Smooth muscle cell (in vitro differentiated cells): ENCODE data around the gene ZMYM5. TPM values are rescaled to one million over a fixed set of nuclear protein-coding genes. Genes with fewer than 3 reads are reported as not detected.
"Not testable (repeated sequence)": the region's sequence is repeated elsewhere in the genome, so short reads cannot be mapped to it uniquely, and the experiment has no call there.

Source experiments
- DNase-seq: peaks from one replicate; lab custom pipeline; 2025; ENCODE audit not compliant: unreplicated experiment; lab: John Stamatoyannopoulos, UW
- H2AFZ ChIP-seq: fragments of 200-600 bp; sonication (generic); 2 replicates; pipeline ENCODE4 v1.6.0; 2016; ENCODE audit warnings: antibody characterized with exemption, low read depth, mild to moderate bottlenecking
- H3F3A ChIP-seq: fragments of 200-600 bp; sonication (generic); 2 replicates; pipeline ENCODE4 v1.6.0; 2017; ENCODE audit warnings: antibody characterized with exemption, low read depth
- H3K27ac ChIP-seq: fragments of 200-600 bp; sonication (generic); 2 replicates; pipeline ENCODE4 v1.5.1; 2016; ENCODE audit warnings: low read depth, mild to moderate bottlenecking
- H3K27me3 ChIP-seq: fragments of 200-600 bp; sonication (generic); 2 replicates; pipeline ENCODE4 v1.6.1; 2016; ENCODE audit warnings: low read depth, mild to moderate bottlenecking
- H3K36me3 ChIP-seq: fragments of 200-600 bp; sonication (generic); 2 replicates; pipeline ENCODE4 v1.5.1; 2016; ENCODE audit warnings: low read depth
- H3K4me1 ChIP-seq: fragments of 200-600 bp; sonication (generic); 2 replicates; pipeline ENCODE4 v1.5.1; 2016; ENCODE audit warnings: low read depth
- H3K4me2 ChIP-seq: fragments of 200-600 bp; sonication (generic); 2 replicates; pipeline ENCODE4 v1.6.0; 2016; ENCODE audit warnings: mild to moderate bottlenecking
- H3K4me3 ChIP-seq: fragments of 200-600 bp; sonication (generic); 2 replicates; pipeline ENCODE4 v1.5.1; 2016; ENCODE audit warnings: mild to moderate bottlenecking
- H3K79me2 ChIP-seq: fragments of 200-600 bp; sonication (generic); 2 replicates; pipeline ENCODE4 v1.6.0; 2016; ENCODE audit warnings: low read depth, mild to moderate bottlenecking
- H3K9ac ChIP-seq: fragments of 200-600 bp; sonication (generic); 2 replicates; pipeline ENCODE4 v1.6.0; 2016; ENCODE audit warnings: low read depth
- H3K9me3 ChIP-seq: fragments of 200-600 bp; sonication (generic); replicated peaks from 2 replicates; pipeline ENCODE4 v1.5.1; 2016; ENCODE audit warnings: low read depth
- H4K20me1 ChIP-seq: fragments of 200-600 bp; sonication (generic); 2 replicates; pipeline ENCODE4 v1.6.0; 2016; ENCODE audit warnings: low read depth
- CTCF ChIP-seq: fragments of 200-600 bp; sonication (generic); IDR thresholded peaks from 2 replicates; pipeline ENCODE4 v1.5.1; 2017; ENCODE audit warnings: borderline replicate concordance, mild to moderate bottlenecking, antibody characterized with exemption; ENCODE audit not compliant: insufficient read depth, poor library complexity, severe bottlenecking
- WGBS: methylation state at CpG from one replicate; pipeline ENCODE4 v1.1.7; 2016; ENCODE audit warnings: low lambda C conversion rate; 5-methylcytosine and 5-hydroxymethylcytosine counted together
- polyA plus RNA-seq: library from polyadenylated mRNA; unstranded; fragments of >200 nt; fragmentation: Nextera tagmentation; extraction: Ambion mirVana; gene quantifications from 2 replicates; pipeline ENCODE4 v1.2.1, GENCODE V29; 2016
- total RNA-seq: library from RNA; depleted of rRNA; stranded (reverse); fragments of >200 nt; gene quantifications from 2 replicates; pipeline ENCODE4 v1.2.3, GENCODE V29; 2014

ZMYM5 gene
- total and polyA plus RNA-seq, 2 experiments from 2014 or later = 14.1 to 20.9 TPM

- H2AFZ ChIP-seq = peak overlapping the region; percentile 89
- H3K27me3 ChIP-seq = no peaks in the 10 kb centered on the region
- H3F3A ChIP-seq = peaks cover 6% of the 10 kb centered on the region
- H3K4me2 ChIP-seq = peak overlapping the region; percentile 94
- under 1% methylated on average over 76 of the region's 77 CpGs for WGBS
- H3K79me2 ChIP-seq = peaks cover 28% of the 10 kb centered on the region
- no peak for TF ChIP-seq CTCF
- peak overlapping the region; percentile 82 for H3K27ac ChIP-seq
- DNase-seq = peak; percentile 63
- H3K4me3 ChIP-seq = peak overlapping the region; percentile 95
- peaks cover 6% of the 10 kb centered on the region for H3K4me1 ChIP-seq
- H4K20me1 ChIP-seq = peaks cover 18% of the 10 kb centered on the region
- no peaks in the 10 kb centered on the region for H3K36me3 ChIP-seq
- no peaks in the 10 kb centered on the region for H3K9me3 ChIP-seq
- H3K9ac ChIP-seq = peak overlapping the region; percentile 92
Observed at GRCh38 chr13:19782049-19782726, 81.3 kb downstream of the ZMYM5 start.

- Histone ChIP-seq H3K27me3 (no peaks in the 10 kb centered on the region), H3K4me3 (peak overlapping the region; percentile 95), H3K9ac (peak overlapping the region; percentile 92), H3K36me3 (no peaks in the 10 kb centered on the region), H3K9me3 (no peaks in the 10 kb centered on the region), H2AFZ (no peak overlapping the region), H3F3A (peaks cover 6% of the 10 kb centered on the region), H3K79me2 (peaks cover 34% of the 10 kb centered on the region), H3K4me2 (peak overlapping the region; percentile 94), H4K20me1 (peaks cover 25% of the 10 kb centered on the region), H3K27ac (peak overlapping the region; percentile 82), H3K4me1 (peaks cover 6% of the 10 kb centered on the region)
- no peak for TF ChIP-seq CTCF
- DNase-seq = no peak
- WGBS = 33% methylated on average over 9 of the region's 9 CpGs
Observed at GRCh38 chr13:19781526-19781925, 81.9 kb downstream of the ZMYM5 start.

GRCh38 chr13:19780753-19781418 is 82.6 kb downstream of the ZMYM5 start:
- H3K4me1 ChIP-seq, H3K36me3 ChIP-seq, DNase-seq, H3K9me3 ChIP-seq, H3K9ac ChIP-seq, H3K27me3 ChIP-seq, H2AFZ ChIP-seq, H3K27ac ChIP-seq, H3F3A ChIP-seq: not testable (repeated sequence)
- peak overlapping the region; percentile 95 for H3K4me3 ChIP-seq
- 95% methylated on average over 22 of the region's 22 CpGs for WGBS
- H3K4me2 ChIP-seq = peak overlapping the region; percentile 94
- H3K79me2 ChIP-seq = peaks cover 40% of the 10 kb centered on the region
- H4K20me1 ChIP-seq = peaks cover 31% of the 10 kb centered on the region

Other genes starting within 250 kb of the ZMYM5 start
- 8.1 and 14.0 TPM in 2 replicates for gene MPHOSPH8, start 230.0 kb downstream of the ZMYM5 start, total RNA-seq
- gene MPHOSPH8, start 230.0 kb downstream of the ZMYM5 start, polyA plus RNA-seq = 9.4 and 10.1 TPM in 2 replicates
- 22.8 and 26.7 TPM in 2 replicates for gene PSPC1, start 80.7 kb downstream of the ZMYM5 start, total RNA-seq
- 7.9 and 11.3 TPM in 2 replicates for gene PSPC1, start 80.7 kb downstream of the ZMYM5 start, polyA plus RNA-seq
- gene ZMYM2, start 95.1 kb upstream of the ZMYM5 start, total RNA-seq = 107 and 156 TPM in 2 replicates
- 29.9 and 36.7 TPM in 2 replicates for gene ZMYM2, start 95.1 kb upstream of the ZMYM5 start, polyA plus RNA-seq